ENCODE data around the gene GDPD1. TPM values are rescaled to one million over a fixed set of nuclear protein-coding genes. Genes with fewer than 3 reads are reported as not detected.
"Not testable (repeated sequence)": the region's sequence is repeated elsewhere in the genome, so short reads cannot be mapped to it uniquely, and the experiment has no call there.

Gene GDPD1
- total and polyA plus RNA-seq, 8 donors = 0.53 to 2.4 (median 1.2) TPM

GRCh38 chr17:59178266-59178985 is 41.9 kb upstream of the GDPD1 start:
- Histone ChIP-seq H3K27me3 (no peaks in the 10 kb centered on the region), H3K9me3 (no peaks in the 10 kb centered on the region), H3K4me3 (no peak overlapping the region), H3K36me3 (no peaks in the 10 kb centered on the region), H3K27ac (no peak overlapping the region), H3K4me1 (no peaks in the 10 kb centered on the region)
- ATAC-seq (no peak), FAIRE-seq (no peak), DNase-seq (no peak)
- TF ChIP-seq CTCF (IDR thresholded peaks at IDR 0.05) = no peak
- 74 to 83% methylated on average over 7 of the region's 7 CpGs for WGBS, 2 donors
- intact Hi-C loops (cut with DNase I) = no loop called here

DNA sequence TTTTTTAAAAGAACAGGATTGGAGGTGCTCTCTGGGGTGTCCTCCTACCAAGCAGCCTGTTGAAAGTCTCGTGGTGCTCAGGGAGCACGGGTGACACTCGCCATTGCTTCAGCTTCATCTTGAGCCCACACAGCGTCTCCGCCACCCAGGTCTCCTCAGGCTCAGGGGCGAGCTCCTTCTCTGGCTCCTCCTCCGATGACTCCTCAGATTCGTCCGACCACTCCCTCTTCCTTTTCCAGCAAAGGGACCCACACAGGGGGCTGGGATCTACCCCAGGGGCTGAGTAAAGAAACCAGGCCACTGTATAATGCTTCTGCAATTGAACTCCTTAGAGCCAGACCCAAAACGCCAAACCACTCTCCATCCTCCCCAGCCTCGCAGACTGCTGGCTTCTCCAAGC is 40.7 kb upstream of the GDPD1 start:
- intact Hi-C loops (cut with DNase I); H3K27ac ChIP-seq; H3K4me1 ChIP-seq; H3K27me3 ChIP-seq; H3K4me3 ChIP-seq; ATAC-seq; DNase-seq; H3K36me3 ChIP-seq; H3K9me3 ChIP-seq; FAIRE-seq: not testable (repeated sequence)
- WGBS, 2 donors = 87 to 93% methylated on average over 11 of the region's 11 CpGs

- intact Hi-C loops (cut with DNase I) = no loop called here
- Histone ChIP-seq H3K4me1 (no peaks in the 10 kb centered on the region), H3K4me3 (no peak overlapping the region), H3K27ac (no peak overlapping the region), H3K36me3 (no peaks in the 10 kb centered on the region), H3K9me3 (no peaks in the 10 kb centered on the region), H3K27me3 (no peaks in the 10 kb centered on the region)
- WGBS, 2 donors = 94 to 97% methylated on average over 9 of the region's 9 CpGs
- DNase-seq (no peak), FAIRE-seq (no peak), ATAC-seq (no peak)
- no peak for TF ChIP-seq CTCF (IDR thresholded peaks at IDR 0.05)
Measured at GRCh38 chr17:59180626-59181025, 39.7 kb upstream of the GDPD1 start.

DNA sequence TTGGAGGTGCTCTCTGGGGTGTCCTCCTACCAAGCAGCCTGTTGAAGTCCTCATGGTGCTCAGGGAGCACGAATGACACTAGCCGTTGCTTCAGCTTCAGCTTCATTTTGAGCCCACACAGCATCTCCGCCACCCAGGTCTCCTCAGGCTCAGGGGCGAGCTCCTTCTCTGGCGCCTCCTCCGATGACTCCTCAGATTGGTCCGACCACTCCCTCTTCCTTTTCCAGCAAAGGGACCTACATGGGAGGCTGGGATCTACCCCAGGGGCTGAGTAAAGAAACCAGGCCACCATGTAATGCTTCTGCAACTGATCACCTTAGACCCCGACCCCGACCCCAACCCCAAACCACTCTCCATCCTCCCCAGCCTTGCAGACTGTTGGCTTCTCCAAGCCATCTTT is 38.8 kb upstream of the GDPD1 start:
- Histone ChIP-seq H3K9me3 (no peaks in the 10 kb centered on the region), H3K27ac (no peak overlapping the region), H3K36me3 (no peaks in the 10 kb centered on the region), H3K27me3 (no peaks in the 10 kb centered on the region), H3K4me3 (no peak overlapping the region), H3K4me1 (no peaks in the 10 kb centered on the region)
- WGBS, 2 donors = 94 to 96% methylated on average over 9 of the region's 9 CpGs
- ATAC-seq (no peak), FAIRE-seq (no peak), DNase-seq (no peak)
- intact Hi-C loops (cut with DNase I) = no loop called here
- no peak for TF ChIP-seq CTCF (IDR thresholded peaks at IDR 0.05)

DNA sequence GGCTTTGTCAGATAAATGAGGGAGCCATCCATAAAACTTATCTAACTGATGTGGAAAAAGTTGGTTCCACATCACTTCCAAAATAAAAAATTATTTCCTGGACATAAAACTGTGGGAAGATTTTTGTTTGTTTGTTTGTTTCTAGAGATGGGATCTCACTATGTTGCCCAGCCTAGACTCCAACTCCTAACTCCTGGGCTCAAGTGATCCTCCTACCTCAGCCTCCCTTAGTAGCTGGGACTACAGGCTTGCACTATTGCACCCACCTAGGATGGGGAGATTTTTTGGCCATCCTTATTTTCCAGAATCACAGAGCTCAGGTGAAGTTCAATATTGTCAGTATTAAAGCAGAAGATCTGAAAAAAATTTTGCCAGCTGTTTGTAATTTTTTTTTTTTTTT is 34.3 kb upstream of the GDPD1 start:
- TF ChIP-seq CTCF (IDR thresholded peaks at IDR 0.05) = no peak
- no peak for ATAC-seq
- H3K4me1 ChIP-seq = no peaks in the 10 kb centered on the region
- no peaks in the 10 kb centered on the region for H3K9me3 ChIP-seq
- H3K27ac ChIP-seq = no peak overlapping the region
- no peak for FAIRE-seq
- no peak for DNase-seq
- H3K27me3 ChIP-seq = no peaks in the 10 kb centered on the region
- no peaks in the 10 kb centered on the region for H3K36me3 ChIP-seq
- no peak overlapping the region for H3K4me3 ChIP-seq
- intact Hi-C loops (cut with DNase I) = no loop called here
